ENCODE measurements around the gene SYTL4. TPM values are rescaled to one million over a fixed set of nuclear protein-coding genes. Genes with fewer than 3 reads are reported as not detected.
A peak's percentile ranks its signal among the peaks of the same experiment; 100 is the strongest.

SYTL4 gene
- total RNA-seq, 1 donor from 2014 or later, result 2.1 TPM

DNA sequence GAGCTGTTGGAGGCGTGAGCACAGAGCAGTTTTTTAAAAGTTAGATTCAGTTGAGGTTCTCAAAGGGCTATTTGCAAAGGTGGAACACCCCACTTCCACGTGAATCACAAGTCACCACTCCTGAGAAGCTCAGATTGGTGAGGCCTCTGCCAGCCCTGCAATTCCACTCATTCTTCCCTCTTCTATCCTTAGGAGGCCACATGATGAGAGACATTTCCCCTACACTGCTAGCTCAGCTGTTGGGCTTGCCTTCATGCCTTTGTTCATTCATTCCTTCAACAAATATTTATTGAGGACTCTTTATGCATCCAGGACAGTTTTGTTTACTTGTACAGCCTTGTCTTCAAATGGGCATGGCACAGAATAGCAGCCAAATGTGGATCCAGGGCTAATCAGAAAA, 84.2 kb downstream of the SYTL4 start:
- TF ChIP-seq CTCF (IDR thresholded peaks at IDR 0.05), result no peak
- no peaks in the 10 kb centered on the region for H3K36me3 ChIP-seq
- H3K27me3 ChIP-seq, result no peaks in the 10 kb centered on the region
- H3K4me3 ChIP-seq, result no peak overlapping the region
- intact Hi-C loops (cut with DNase I), result no loop called here
- no peaks in the 10 kb centered on the region for H3K9me3 ChIP-seq
- no peak for DNase-seq (ENCODE audit: low spot score in 2 of 2)
- peaks cover 0 to 9% of the 10 kb centered on the region in 2 donors for H3K4me1 ChIP-seq
- peak overlapping the region; percentile 69 to 77 for H3K27ac ChIP-seq

DNA sequence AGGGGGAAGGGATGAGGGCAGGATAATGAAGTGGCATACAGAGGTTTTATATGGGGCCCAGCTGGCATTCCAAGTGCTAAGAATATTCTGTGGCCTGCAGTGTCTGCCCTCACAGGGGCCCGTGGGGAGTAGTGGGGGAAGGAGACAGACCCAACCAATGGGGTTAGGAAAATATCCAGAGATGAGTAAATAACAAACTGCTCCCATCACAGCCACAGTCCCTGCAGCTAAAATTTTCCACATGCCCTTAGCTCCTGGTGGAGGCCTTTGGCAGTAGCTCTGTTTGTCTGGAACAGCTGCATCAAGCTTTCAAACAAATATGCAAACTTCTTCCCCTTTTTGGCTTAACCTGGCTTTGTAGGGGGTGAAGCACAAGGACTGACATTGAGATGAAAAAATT, 84.8 kb downstream of the SYTL4 start:
- intact Hi-C loops (cut with DNase I), result no loop called here
- peak overlapping the region in 1 of 2 donors; percentile 69 for H3K27ac ChIP-seq
- no peak for TF ChIP-seq CTCF (IDR thresholded peaks at IDR 0.05)
- H3K9me3 ChIP-seq, result no peaks in the 10 kb centered on the region
- no peaks in the 10 kb centered on the region for H3K27me3 ChIP-seq
- H3K4me1 ChIP-seq, result peaks cover 0 to 9% of the 10 kb centered on the region in 2 donors
- no peak overlapping the region for H3K4me3 ChIP-seq
- DNase-seq (ENCODE audit: low spot score in 2 of 2), result peak in 1 of 2 donors; percentile 64
- H3K36me3 ChIP-seq, result no peaks in the 10 kb centered on the region

GRCh38 chrX:100645106-100645505, 86.8 kb downstream of the SYTL4 start:
- TF ChIP-seq CTCF (IDR thresholded peaks at IDR 0.05), result no peak
- intact Hi-C loops (cut with DNase I), result no loop called here
- no peaks in the 10 kb centered on the region for H3K27me3 ChIP-seq
- H3K36me3 ChIP-seq, result no peaks in the 10 kb centered on the region
- no peaks in the 10 kb centered on the region for H3K9me3 ChIP-seq
- DNase-seq (ENCODE audit: low spot score in 2 of 2), result peak in 1 of 2 donors; percentile 64
- H3K27ac ChIP-seq, result peak overlapping the region; percentile 14 to 77
- H3K4me1 ChIP-seq, result peaks cover 0 to 9% of the 10 kb centered on the region in 2 donors
- peak overlapping the region; percentile 7 to 52 for H3K4me3 ChIP-seq

DNA sequence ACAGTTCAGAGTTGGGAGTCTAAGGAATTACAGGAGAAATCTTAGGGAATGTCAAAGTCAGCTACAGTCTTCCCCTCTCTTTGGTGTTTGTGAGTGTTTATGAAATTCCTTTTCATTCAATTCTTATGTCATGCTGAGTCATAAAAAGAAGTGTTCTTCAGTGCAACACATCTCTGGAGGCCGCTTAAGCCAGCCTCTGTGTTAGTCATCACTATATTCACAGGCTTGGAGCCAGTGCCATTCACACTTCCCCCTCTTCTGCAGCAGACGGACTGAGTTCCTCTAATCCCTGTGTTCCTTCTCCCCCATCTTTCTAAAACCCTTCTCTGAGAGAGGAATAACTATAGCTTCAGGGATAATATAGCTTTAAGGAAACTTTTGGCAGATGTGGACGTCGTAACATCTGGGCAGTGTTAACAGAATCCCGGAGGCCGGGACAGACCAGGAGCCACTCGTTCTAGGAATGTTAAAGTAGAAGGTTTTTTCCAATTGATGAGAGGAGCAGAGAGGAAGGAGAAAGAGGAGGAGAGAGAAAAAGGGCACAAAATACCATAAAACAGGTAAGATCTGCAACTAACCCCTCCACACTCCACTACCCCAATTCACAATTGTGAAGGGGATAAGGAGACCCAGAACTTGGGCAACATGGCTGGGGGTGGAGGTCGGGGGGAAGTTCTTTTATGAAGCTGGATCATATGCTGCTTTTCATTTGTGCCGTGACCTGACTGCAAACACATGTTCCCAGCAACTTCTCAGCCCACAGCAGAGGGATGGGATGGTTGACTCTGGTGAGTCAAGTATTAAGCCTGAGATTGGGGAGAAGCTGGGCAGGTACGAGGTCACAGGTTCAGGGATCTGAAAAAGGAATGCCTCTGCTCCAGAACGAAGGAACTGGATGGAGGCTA, 87.7 kb downstream of the SYTL4 start, which contains the start of gene SRPX2:
TSS of gene SRPX2 (plus strand) at position 244 of the 905 bp plus-strand sequence. CDS start 2,124 bp downstream, outside the sequence.
- TF ChIP-seq CTCF (IDR thresholded peaks at IDR 0.05), result no peak
- Histone ChIP-seq H3K27me3 (no peaks in the 10 kb centered on the region), H3K27ac (peak within 1 kb of the TSS; percentile 23 to 77), H3K36me3 (no peaks in the 10 kb centered on the region), H3K4me1 (peaks cover 0 to 6% of the 10 kb centered on the region in 2 donors), H3K9me3 (no peaks in the 10 kb centered on the region), H3K4me3 (peak within 1 kb of the TSS; percentile 7 to 52)
- intact Hi-C loops (cut with DNase I), result no loop called here
- DNase-seq (ENCODE audit: low spot score in 2 of 2), result peak; percentile 40 to 82

DNA sequence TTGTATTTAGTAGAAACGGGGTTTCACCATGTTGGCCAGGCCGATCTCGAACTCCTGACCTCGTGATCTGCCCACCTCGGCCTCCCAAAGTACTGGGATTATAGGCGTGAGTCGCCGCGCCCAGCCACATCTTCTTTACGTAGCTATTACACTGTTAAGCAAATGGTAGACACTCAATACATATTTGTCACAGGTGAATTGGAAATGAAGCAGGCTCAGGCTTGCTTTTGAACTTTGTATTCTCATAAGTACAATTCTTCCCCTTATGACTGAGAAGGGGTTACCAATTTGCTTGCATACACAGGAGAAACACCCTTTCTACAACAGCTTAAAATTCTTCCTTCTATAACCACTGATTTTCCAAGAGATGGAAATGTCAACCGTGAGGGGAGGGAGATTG, 88.7 kb downstream of the SYTL4 start:
- no peaks in the 10 kb centered on the region for H3K36me3 ChIP-seq
- no peak overlapping the region for H3K4me3 ChIP-seq
- intact Hi-C loops (cut with DNase I), result no loop called here
- no peaks in the 10 kb centered on the region for H3K27me3 ChIP-seq
- H3K27ac ChIP-seq, result peak overlapping the region in 1 of 2 donors; percentile 23
- TF ChIP-seq CTCF (IDR thresholded peaks at IDR 0.05), result no peak
- no peak for DNase-seq (ENCODE audit: low spot score in 2 of 2)
- peaks cover 0 to 6% of the 10 kb centered on the region in 2 donors for H3K4me1 ChIP-seq
- H3K9me3 ChIP-seq, result no peaks in the 10 kb centered on the region

Measured in ascending aorta (tissue), 2 donors.